COLO829 (cell line): Measurements from ENCODE around the gene XXYLT1.
"Not testable (repeated sequence)": the region's sequence is repeated elsewhere in the genome, so short reads cannot be mapped to it uniquely, and the experiment has no call there.

ENCODE experiments used
- DNase-seq: peaks from one replicate; pipeline ENCODE4 v3.0.0; 2012; ENCODE audit warnings: low spot score

XXYLT1 gene

DNA sequence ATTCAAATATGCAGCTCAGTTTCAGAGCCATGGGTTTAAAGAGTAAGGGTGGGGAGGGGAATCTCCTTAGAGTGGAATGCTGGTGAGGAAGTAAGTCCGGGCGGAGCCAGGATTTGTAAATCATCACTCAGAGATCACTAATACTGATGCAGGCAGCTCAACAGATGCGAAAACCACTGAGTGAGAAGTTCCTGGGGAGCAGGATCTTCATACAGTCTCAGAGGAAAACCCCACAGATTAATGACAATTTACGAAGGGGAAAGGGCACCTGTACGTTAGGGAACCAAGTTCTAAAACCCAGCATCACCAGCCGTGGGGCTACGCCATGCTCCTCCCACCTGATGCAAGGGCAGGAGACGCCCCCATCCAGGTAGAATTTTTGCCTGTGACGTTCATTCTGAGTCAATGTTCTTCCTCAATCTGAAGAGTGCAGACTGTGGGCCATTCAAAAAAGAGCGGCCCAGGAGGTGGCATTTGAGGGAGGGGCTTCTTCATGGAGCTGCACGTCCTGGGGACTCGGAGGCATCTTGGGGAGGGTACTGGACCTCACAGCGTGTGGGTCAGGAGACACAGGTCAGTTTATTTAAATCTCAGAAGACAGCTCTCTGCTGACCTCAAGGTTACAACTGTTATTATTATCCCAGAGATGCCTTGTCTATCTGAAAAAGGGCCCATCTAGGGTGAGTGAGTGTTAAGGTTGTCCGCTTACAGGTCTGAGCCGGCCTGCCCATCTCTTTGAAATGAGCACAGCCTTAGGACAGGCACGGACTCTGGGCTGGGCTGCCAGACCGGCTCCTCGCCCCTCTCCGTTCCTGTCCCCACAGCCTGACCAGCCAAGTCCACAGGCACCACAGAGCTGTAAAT lies 228.0 kb downstream of the XXYLT1 start:
- no peak for DNase-seq

DNA sequence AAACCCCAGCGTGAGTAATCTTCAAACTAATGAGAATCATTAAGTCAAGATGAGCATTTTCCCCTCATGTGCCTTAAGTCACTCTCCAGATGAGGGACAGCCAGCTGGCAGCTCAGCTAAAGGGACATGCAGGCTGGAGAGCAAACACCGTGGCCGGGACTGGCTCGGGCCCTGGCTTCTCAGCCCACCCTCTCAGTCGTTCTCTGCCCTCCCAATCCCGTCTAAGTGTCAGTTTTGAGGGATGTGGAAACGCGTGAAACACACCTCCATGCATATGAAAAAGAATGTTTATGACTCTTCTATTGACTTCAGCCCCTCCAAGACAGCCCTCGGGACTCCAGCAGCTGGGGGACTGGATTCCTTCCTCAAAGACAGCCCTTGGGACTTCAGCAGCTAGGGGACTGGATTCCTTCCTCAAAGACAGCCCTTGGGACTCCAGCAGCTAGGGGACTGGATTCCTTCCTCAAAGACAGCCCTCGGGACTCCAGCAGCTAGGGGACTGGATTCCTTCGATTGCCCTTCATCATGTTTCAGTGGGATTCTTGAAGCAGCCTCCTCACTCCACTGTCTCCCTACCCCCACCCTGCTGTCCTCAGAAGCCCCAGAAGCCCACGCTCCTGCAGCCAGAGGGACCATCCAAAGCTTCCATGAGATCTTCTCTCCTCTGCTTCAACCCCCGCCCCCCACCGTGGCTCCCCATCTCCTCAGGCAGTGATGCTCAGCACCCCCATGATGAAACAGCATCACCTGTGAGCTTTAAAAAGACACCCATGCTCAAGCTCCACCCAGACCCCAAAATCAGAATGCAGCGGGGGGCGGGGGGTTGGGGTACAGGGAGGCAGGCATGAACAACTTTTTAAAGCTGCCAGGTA lies 228.9 kb downstream of the XXYLT1 start:
- no peak for DNase-seq

DNA sequence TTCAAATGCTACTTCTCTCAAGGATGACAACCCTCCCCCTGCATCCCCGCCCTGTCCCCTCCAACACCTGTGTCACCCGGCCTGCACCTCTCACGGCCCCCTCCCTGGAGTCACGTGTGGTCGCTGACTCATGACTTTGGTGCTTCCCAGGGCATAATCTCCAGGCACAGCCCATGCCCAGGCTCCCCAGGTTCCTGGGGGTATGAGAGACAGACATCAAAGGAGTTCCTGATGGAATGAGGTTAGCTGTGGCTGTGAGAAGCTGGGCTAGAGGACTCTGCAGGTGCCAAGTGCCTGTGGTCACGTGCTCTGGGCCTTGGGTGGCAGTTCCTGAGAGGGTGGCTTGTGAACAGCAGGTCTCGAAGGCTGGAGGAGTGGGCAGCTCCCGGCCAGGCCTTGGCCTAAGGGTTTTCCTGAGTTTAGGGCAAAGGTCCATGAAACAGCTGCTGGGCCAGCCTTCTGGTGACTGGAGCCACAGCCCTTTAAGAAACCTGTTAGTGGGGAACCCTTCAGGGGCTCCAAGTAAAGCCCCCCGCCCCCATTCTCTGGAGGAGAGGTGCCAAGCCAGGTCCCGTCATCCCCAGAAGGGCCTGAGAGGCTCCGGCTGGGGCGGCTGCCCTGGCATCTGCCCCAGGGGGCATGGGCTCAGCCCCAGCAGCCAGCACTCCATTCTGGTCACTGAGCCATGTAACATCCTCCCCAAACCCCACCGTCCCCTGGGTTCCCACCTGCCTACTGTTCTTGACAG lies 230.0 kb downstream of the XXYLT1 start:
- no peak for DNase-seq

DNA sequence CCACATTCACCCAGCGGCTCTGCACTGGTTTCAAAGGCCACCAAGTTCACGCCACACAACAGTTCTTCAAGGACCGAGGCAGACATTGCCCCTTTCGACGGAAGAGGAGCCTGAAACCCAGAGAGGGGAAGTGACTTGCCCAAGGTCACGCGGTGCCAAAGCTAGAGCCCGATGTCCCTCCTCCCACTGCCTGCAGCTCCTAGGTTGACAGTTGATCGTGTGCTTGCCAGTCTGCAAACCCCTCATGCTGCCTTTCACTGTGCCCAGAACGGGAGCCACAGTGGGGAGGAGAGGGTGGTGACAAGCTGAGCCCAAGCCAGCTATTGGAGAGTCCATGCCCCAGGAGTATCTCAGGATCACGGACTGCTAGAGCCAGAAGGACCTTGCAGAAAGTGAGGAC lies 230.9 kb downstream of the XXYLT1 start:
- no peak for DNase-seq

DNA sequence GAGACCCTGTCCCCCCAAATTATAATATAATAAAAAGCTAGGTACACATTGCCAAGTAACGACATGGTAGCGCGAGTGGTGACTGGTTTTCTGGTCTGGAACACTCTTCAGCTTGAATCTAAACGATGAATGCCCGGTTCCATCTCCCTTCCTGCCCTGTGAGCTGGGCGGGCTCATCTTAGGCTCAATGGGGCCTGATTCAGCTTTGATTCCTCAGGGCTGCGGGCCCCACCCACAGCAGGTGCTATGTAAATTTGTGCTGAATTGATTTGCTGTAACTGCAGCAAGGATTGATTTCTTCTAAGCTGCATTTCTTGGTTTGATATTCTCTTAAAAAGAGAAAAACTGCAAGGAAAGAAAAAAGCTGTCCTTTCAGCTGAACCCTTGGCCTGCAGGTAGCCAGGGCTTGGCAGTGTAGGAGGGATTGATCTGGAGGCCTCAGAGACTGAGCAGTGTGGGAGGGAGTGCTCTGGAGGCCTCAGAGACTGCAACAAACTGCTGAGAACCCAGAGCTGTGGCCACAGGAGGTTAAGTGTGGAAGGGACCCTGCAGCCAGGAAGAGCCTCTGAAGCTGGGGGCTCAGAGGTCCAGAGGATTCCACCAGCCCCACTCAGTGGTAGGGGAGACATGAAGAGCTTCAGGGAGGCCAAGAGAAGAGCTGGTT lies 231.6 kb downstream of the XXYLT1 start:
- DNase-seq = no peak

DNA sequence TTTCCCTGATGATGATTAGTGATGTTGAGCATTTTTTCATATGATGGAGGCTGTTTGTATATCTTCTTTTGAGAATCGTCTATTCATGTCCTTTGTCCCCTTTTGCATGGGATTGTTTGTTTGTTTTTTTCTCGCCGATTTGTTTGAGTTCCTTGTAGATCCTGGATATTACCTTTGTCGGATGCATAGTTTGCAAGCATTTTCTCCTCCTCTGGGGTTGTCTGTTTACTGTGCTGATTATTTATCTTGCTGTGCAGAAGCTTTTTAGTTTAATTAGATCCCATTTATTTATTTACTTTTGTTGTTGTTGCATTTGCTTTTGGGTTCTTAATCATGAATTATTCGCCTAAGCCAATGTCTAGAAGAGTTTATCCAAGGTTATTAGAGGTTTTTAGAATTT lies 232.8 kb downstream of the XXYLT1 start:
- no peak for DNase-seq

DNA sequence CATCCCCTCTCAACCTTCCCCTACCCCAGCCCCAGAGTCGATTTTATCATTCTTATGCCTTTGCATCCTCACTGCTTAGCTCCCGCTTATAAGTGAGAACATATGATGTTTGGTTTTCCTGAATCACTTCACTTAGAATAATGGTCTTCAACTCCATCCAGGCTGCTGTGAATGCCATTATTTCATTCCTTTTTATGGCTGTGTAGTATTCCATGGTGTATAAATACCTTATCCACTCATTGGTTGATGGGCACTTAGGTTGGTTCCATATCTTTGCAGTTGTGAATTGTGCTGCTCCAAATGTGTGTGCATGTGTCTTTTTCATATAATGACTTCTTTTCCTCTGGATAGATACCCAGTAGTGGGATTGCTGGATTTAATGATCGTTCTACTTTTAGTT lies 233.4 kb downstream of the XXYLT1 start:
- not testable (repeated sequence) for DNase-seq

DNA sequence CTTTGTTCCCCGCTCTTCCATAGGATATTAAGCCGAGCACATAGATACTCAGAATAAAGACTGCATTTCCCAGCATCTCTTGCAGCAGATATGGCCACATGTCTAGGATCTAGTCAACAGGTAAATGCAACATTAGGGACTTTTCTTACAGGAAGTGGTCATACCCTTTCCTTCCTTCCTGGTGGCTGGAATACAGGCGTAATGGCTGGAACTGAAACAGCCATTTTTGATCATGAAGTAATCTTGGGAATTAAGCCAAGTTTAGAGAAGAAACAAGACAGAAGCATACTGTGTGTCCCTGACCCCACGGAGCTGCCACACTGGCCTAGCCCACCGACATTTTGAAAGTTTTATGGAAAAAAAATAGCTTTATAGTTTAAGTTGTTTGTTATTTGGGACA lies 234.0 kb downstream of the XXYLT1 start:
- no peak for DNase-seq

DNA sequence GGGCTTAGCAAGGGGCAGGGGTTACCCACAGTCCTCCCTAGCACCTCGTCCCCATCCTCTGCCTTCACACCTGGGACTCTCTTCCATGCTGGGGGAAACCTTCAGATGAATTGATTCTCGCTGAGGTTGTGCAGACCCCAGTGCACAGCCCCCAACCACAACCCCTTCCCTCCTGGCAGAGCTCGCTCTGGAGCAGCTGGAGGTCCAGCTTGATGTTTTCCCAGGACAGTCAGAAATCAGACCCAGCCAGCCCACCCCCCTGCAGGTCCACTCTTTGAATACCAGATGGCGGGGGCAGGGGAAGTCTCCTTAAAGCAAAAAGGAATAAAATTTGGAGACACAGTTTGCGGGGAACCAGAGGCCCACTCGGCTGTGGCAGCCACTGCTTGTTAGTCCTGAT lies 234.4 kb downstream of the XXYLT1 start:
- DNase-seq = no peak

DNA sequence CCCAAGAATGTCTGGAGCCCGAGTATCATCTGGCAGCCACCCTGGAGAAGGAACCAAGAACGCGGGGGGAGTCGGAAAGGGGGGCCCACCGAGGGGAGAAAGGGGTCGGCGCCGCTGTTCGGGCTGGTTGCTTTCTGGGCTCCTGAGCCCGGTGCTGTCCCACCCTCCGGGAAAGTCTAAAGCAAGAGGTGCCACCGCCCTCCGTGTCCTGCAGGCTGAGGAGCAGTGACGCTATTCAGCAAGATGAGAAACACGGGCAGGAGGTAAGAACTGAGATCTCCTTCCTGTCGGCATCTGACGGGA lies 234.8 kb downstream of the XXYLT1 start:
- no peak for DNase-seq

DNA sequence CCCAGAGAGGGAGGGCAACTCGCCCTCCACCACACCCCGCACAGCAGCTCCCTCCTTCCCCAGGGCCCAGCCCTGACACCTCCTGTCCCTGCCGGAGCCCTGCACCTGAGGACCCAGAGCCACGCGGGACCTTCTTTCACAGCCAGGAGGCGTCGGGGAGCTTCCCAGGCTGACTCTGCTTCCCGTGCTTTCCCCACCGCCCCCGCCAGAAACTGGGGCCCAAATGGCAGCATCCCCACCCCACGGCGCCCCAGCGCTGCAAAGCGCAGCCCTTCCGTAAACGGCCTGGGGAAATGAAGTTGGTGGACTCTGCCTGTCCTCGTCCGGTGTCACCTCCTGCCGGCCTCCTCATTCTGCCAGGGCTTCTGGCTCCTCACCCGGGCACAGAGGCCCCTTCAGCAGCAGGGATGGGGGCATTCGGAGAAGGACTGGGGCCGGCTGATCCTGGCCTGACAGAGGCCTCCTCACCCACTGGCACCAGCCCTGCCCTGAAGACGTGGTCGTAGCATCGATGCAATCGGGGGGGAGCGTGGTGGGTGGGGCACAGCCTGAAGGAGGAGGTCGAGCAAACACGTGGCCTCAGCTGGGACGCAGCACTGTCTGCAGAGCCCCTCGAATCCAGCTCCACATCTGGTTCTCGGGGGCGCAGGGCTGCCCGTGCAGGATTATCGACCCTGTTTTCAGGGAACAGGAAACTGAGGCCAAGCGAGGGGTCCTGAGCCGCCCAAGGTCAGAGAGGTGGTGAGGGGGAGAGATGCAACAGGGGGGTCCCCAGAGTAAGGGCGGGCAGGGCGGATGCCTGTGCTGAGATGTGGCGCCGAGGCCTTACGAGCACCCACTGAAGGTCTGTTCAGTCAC lies 235.4 kb downstream of the XXYLT1 start:
- DNase-seq = no peak

DNA sequence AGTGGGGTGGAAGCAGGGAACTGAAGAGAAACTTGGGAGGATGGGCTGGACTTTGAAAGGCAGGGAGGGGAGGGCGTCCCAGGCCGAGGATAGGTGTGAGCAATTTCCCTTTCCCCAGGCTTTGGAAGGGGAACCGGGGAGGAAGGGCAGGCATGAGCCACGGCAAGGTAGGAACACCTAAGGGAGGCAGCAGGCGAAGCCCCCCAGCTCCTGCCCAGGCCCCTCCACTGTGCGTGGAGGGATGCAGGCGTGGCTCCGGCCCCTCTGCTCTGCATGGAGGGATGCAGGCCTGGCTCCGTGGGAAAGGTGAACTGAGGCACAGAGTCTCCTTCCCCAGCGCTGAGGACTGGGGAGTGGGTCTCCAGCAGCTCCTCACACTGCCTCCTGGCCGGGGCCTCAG lies 236.4 kb downstream of the XXYLT1 start:
- DNase-seq = no peak

DNA sequence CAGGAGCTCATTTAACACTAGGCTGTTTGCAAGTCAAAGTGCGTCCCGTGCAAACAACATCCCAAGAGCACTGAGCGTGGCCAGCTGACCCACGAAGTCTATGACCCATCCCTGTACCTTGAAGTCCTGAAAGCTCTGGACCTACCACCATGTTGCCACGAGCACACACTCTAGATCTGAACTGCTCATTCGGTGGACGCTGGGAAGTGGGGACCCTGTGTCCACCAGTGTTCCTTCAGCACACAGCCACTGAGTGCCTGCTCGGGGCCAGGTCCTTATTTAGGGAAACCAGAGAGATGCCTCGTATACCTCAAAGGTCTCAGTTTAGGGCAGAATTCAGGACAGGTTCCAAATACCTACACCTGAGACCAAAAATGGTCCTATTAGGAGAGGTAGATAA lies 236.9 kb downstream of the XXYLT1 start:
- no peak for DNase-seq

DNA sequence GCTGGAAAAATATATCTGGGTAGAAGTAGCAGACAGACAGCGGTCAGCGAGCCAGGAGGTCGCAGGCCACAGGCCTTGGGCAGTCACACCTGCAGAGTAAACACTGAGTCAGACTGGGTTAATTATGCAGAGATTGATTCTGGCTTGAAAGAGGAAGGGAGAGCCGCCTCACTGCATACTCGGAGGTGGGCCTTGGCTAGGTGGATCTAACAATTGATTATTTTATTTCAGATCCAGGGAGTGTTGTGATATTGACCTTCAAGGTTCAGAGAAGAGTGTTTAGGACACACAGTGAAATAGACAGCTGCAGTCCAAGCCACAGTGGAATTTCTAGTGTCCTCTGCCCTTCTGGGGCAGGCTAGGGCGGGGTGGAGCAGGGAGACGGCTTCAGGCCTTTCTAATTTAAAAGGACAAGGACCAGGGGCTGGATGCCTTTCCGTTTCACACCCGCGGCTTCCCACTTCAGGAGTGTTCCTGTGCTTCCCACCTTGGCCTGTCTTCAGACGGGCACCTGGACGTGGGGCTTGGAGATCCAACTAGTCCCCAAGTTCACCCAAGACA lies 237.3 kb downstream of the XXYLT1 start:
- no peak for DNase-seq

DNA sequence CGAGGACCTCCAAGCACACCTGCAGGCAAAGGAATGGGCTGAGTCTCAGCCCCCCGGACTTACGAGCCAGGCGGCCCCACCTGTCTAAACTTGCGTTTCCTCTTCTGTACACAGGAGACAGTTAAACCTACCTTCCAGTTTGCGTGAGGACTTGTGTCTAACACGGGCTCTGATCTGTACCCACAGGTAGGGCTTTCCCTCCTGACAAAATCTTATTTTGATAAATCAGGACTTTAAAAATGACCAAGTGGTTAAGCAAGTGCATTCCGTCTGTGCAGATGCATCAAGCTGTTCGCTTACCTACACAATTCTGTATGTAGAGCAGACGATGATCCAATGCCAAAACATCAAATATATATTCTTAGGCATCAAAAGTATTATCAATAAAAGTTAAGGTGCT lies 238.0 kb downstream of the XXYLT1 start:
- DNase-seq = no peak

DNA sequence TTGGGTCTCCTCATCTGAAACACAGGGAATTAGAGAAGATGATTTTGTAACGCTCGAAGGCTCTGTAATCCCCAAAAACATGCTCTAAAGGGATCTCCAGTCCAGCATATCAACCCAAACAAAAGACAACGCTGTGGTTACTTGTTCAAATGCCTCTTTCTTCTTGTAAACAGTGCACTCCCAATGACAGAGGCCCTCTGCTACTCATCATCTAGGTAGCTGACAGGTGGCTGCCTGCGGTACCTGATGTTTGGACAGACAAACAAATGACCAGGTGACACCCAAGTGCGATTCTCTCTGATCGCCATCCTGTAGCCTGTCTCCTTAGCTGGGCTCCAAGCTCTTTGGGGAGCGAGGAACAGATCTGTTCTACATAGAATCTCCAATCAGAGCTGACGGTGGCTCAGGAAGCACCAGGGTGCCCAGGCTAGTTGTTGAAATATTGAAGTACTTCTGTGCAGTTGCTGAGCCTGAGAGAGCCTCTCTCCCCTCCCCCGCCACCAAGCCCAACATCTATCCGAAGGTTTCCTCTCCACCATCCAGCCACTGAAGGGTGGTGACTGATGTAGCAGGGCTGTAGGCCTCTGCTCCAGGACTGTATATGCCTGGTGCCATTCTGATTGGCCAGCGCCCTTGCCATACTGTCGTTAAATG lies 238.7 kb downstream of the XXYLT1 start:
- no peak for DNase-seq

DNA sequence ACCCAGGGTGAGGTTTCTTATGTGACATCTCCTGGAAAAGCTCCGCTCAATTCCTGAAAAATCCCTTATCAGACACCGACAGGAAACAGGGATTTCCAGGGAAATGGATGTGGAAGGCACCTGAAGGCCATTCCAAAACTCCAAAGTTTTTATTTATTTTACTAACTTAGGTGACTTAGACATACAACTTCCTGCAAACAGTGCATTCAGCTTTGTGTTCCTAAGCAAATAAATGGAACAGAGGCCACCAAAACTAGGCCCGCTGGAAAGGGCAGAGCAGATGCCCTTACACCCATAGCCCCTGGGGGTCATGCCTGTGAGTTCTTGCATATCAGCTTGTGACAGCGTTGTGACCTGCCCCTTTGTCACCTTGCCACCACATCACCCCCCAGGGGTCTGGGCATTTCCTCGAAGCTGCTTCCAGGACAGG lies 239.4 kb downstream of the XXYLT1 start:
- DNase-seq = no peak

DNA sequence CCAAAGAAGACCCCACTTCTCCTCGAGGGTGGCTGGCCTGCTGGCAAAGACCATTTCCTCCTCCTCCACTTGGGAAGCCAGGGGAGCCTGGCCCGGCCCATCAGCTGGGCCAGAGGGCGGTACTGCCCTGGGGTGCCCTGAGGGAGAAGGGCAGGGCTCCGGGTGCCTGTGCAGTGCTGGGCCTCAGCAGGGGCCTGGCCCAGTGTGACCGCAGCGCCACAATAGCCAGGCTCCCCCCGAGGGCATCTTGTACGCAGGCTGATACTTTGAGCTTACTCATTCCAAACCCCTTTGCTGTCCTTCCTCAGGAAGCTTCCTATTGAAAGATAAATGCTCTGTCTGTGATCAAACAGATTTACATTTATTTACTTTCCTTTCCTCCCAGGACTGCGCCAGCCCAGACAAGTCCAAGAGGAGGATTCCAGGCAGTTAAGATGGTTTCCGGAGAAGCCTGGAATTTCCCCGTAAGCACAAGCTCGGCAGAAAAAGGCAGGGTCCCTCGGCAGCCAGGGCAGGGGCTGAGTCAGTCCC lies 240.1 kb downstream of the XXYLT1 start:
- DNase-seq = peak; percentile 65

DNA sequence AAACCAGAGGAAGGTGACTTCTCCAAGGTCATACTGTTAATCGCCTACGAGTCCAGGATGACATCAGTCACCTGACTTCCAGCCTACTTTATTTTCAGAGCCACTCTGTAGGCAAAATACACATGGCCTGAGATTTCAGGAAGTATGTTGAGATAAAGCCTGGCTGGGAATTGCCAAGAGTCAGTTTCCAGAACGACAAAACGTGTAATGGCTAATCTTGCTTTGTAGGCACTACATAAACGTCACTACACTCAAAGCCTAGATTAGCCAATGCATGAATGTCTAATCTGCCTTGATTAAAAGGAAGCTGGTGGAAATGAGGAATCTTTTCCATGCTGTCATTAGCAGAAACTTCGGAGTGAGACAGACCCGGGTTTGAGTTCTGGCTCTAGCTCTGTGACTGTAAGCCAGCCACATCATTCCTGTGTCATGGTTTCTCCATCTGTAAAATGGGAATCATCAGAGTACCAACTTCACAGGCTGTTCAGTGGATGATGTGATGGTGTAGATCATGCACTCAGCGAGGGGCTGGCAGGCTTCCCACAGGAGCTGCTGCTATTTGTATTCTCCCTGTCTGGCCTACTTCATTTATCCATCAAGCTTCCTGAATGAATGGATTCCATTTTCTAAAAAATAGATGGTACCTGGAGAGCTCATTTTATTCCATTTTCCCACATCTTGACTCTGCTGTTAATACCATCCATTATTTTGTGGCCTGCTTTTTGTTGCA lies 241.9 kb downstream of the XXYLT1 start:
- no peak for DNase-seq

DNA sequence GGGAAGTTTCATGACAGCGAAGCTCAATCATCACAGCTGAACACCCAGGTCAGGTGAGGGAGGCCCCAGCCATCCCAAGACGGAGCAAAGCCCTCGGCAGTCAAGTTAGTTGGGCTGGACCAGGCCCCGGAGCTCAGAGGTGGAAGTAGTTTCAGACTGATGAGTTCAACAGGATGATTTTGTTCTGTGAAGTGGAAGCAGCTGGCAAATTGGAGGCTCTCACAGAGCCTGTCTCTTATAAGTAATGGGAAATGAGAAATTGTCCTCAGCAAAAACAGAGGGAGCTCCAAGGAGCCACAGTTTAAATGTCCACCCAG lies 245.1 kb downstream of the XXYLT1 start:
- no peak for DNase-seq
